GM10248 (cell line): Measurements from ENCODE around the gene NUDT22.

Experiments used
- CTCF ChIA-PET: fragments of 300-600 bp; sonication (Branson Sonifier 250); formaldehyde crosslinking; extraction: SDS; loops from one replicate; lab custom pipeline; 2021; ENCODE audit warnings: antibody characterized with exemption; lab: Yijun Ruan, JAX
- POLR2A ChIA-PET: fragments of 350-650 bp; sonication (Branson Sonifier 250); formaldehyde crosslinking; extraction: SDS; loops from one replicate; lab custom pipeline; 2020; ENCODE audit warnings: antibody characterized with exemption; lab: Yijun Ruan, JAX
- DNase-seq: peaks from one replicate; pipeline ENCODE4 v3.0.0; 2012; ENCODE audit errors: extremely low spot score
- CTCF ChIP-seq: IDR thresholded peaks from 2 replicates; pipeline ENCODE4 v1.5.1; 2012; ENCODE audit warnings: mild to moderate bottlenecking, low read depth; ENCODE audit errors: extremely low read depth, missing control alignments, control extremely low read depth

Gene NUDT22

GRCh38 chr11:64249563-64250414 is 23.7 kb downstream of the NUDT22 start:
- ChIA-PET CTCF (interaction anchor here (0.8 to 4.6 kb wide), 17 partner anchors 9 to 83 kb away, joined by 3 to 134 read pairs (median 5); partner anchors contain the start of genes CATSPERZ, ESRRA, FERMT3 and FKBP2), POLR2A (no interaction called here)
- no peak for TF ChIP-seq CTCF
- no peak for DNase-seq

GRCh38 chr11:64250415-64251015 is 24.4 kb downstream of the NUDT22 start:
- ChIA-PET CTCF (interaction anchor here (0.7 to 4.6 kb wide), 18 partner anchors 9 to 82 kb away, joined by 3 to 134 read pairs (median 4); partner anchors contain the start of genes CATSPERZ, ESRRA, FERMT3 and FKBP2), POLR2A (interaction anchor here (0.5 kb wide), 1 partner anchor 529 kb away, joined by 3 read pairs; no protein-coding TSS in a partner anchor)
- DNase-seq, result no peak
- TF ChIP-seq CTCF, result no peak

- POLR2A ChIA-PET, result interaction anchor here (1.3 kb wide), 1 partner anchor 20 kb away, joined by 4 read pairs; no protein-coding TSS in a partner anchor
- peak; percentile 91 for DNase-seq
- CTCF ChIA-PET, result interaction anchor here (0.7 to 4.6 kb wide), 23 partner anchors 10 to 81 kb away, joined by 3 to 134 read pairs (median 4); partner anchors contain the start of genes BAD, CATSPERZ, ESRRA and FERMT3
- peak; percentile 72 for TF ChIP-seq CTCF
Observed at GRCh38 chr11:64251016-64251752, 25.1 kb downstream of the NUDT22 start, which contains the start of gene PLCB3. Gene PLCB3, plus strand, starts transcription at chr11:64251530. Its CDS starts 120 bp downstream, at chr11:64251650.

GRCh38 chr11:64251753-64252002 is 25.6 kb downstream of the NUDT22 start:
- ChIA-PET CTCF (interaction anchor here (0.8 to 4.6 kb wide), 15 partner anchors 11 to 64 kb away, joined by 3 to 134 read pairs (median 4); partner anchors contain the start of genes BAD, CATSPERZ, FERMT3 and FKBP2), POLR2A (interaction anchor here (1.3 kb wide), 1 partner anchor 20 kb away, joined by 4 read pairs; no protein-coding TSS in a partner anchor)
- no peak for TF ChIP-seq CTCF
- DNase-seq, result no peak

- peak; percentile 50 for DNase-seq
- POLR2A ChIA-PET, result interaction anchor here (0.9 to 1.3 kb wide), 2 partner anchors 11 to 19 kb away, joined by 3 to 4 read pairs; no protein-coding TSS in a partner anchor
- TF ChIP-seq CTCF, result peak; percentile 31
- CTCF ChIA-PET, result interaction anchor here (0.8 to 4.6 kb wide), 15 partner anchors 8 to 65 kb away, joined by 3 to 134 read pairs (median 4); partner anchors contain the start of genes BAD, CATSPERZ, FERMT3 and FKBP2
Observed at GRCh38 chr11:64252003-64252872, 26.2 kb downstream of the NUDT22 start.
